GM12878 (cell line): ENCODE results near the gene BUD23. TPM values are rescaled to one million over a fixed set of nuclear protein-coding genes. Genes with fewer than 3 reads are reported as not detected.

Experiments used
- ATAC-seq: fragments of 200-7000 bp; cut with Tn5 transposase; 3 replicates; pipeline ENCODE4 v1.9.1; 2020; ENCODE audit warnings: mild to moderate bottlenecking, moderate library complexity
- BruUV-seq: library from RNA; stranded (reverse); fragments of 400-500 nt; replicated peaks from 2 replicates; lab custom pipeline; 2021; lab: Mats Ljungman, UMichigan
- CTCF ChIA-PET: fragments of 300-600 bp; sonication (Branson Sonifier 250); formaldehyde crosslinking; extraction: SDS; loops from one replicate; lab custom pipeline; 2021; ENCODE audit warnings: inconsistent platforms; lab: Yijun Ruan, JAX
- POLR2A ChIA-PET: fragments of 350-600 bp; formaldehyde crosslinking; extraction: SDS; loops from one replicate; lab custom pipeline; 2021; ENCODE audit warnings: inconsistent platforms; lab: Charles Lee
- RAD21 ChIA-PET: fragments of 300-600 bp; sonication (Branson Sonifier 250); formaldehyde crosslinking; loops from one replicate; lab custom pipeline; 2023; ENCODE audit warnings: antibody characterized with exemption; ENCODE audit not compliant: unreplicated experiment; lab: Charles Lee
- SMC1A ChIA-PET: fragments of 300-600 bp; sonication (Branson Sonifier 250); formaldehyde crosslinking; loops from one replicate; lab custom pipeline; 2023; ENCODE audit not compliant: unreplicated experiment, uncharacterized antibody; lab: Charles Lee
- DNase-seq: peaks from one replicate; pipeline ENCODE4 v3.0.0-alpha.2; 2011; ENCODE audit warnings: low read depth, low spot score
- FAIRE-seq: peaks from 3 replicates; lab custom pipeline; 2011; peaks lifted over from hg19 to GRCh38; lab: Jason Lieb, UNC
- H2AFZ ChIP-seq: 2 replicates; pipeline ENCODE4 v1.6.0; 2011; ENCODE audit warnings: low read depth, low read length, control low read depth; ENCODE audit not compliant: control insufficient read depth
- H3K27ac ChIP-seq: 2 replicates; pipeline ENCODE4 v1.5.1; 2011; ENCODE audit warnings: control low read depth; ENCODE audit not compliant: control insufficient read depth, insufficient read depth
- H3K27me3 ChIP-seq, 2 experiments: replicated peaks in 1 of 2; 2 replicates each; pipeline versions ENCODE4 v1.6.0 to v1.6.1; 2011; ENCODE audit warnings: low read length in 1 of 2; ENCODE audit not compliant: control insufficient read depth in 2 of 2, insufficient read depth in 2 of 2
- H3K36me3 ChIP-seq, 2 experiments: 2 replicates each; pipeline ENCODE4 v1.5.1; 2011; ENCODE audit warnings: low read length in 1 of 2; ENCODE audit not compliant: control insufficient read depth in 2 of 2, insufficient read depth in 2 of 2
- H3K4me1 ChIP-seq: 2 replicates; pipeline ENCODE4 v1.6.1; 2011; ENCODE audit warnings: mild to moderate bottlenecking, low read length, moderate library complexity, mixed read lengths; ENCODE audit not compliant: control insufficient read depth, insufficient read depth
- H3K4me2 ChIP-seq: 2 replicates; pipeline ENCODE4 v1.6.0; 2011; ENCODE audit warnings: control low read depth; ENCODE audit not compliant: control insufficient read depth, insufficient read depth
- H3K4me3 ChIP-seq: fragments of 200-600 bp; sonication (generic); 2 replicates; pipeline ENCODE4 v1.5.1; 2016
- H3K79me2 ChIP-seq: 2 replicates; pipeline ENCODE4 v1.6.0; 2011; ENCODE audit warnings: low read length; ENCODE audit not compliant: control insufficient read depth, insufficient read depth
- H3K9ac ChIP-seq: 2 replicates; pipeline ENCODE4 v1.8.0; 2011; ENCODE audit warnings: low read length, control low read depth, mixed read lengths; ENCODE audit not compliant: control insufficient read depth, insufficient read depth
- H3K9me3 ChIP-seq: replicated peaks from 3 replicates; pipeline ENCODE4 v1.5.1; 2011; ENCODE audit warnings: mild to moderate bottlenecking, low read length; ENCODE audit not compliant: control insufficient read depth, insufficient read depth
- H4K20me1 ChIP-seq: 2 replicates; pipeline ENCODE4 v1.6.0; 2011; ENCODE audit not compliant: control insufficient read depth, insufficient read depth
- BRCA1 ChIP-seq: IDR thresholded peaks from 2 replicates; pipeline ENCODE4 v1.6.1; 2011; ENCODE audit warnings: low read depth, low read length, improper control_type of control experiment
- E2F4 ChIP-seq: IDR thresholded peaks from 2 replicates; pipeline ENCODE4 v1.6.1; 2012; ENCODE audit warnings: low read depth, low read length, improper control_type of control experiment
- HDGF ChIP-seq: fragments of 450-650 bp; IDR thresholded peaks from 2 replicates; pipeline ENCODE4 v1.6.1; 2016; ENCODE audit warnings: antibody characterized with exemption
- IRF4 ChIP-seq: IDR thresholded peaks from 2 replicates; pipeline ENCODE4 v1.6.1; 2011; ENCODE audit warnings: low read depth, low read length
- NBN ChIP-seq: fragments of 450-650 bp; IDR thresholded peaks from 2 replicates; pipeline ENCODE4 v1.6.1; 2016
- RELA ChIP-seq: fragments of 450-650 bp; IDR thresholded peaks from 2 replicates; pipeline ENCODE4 v1.8.0; 2014; ENCODE audit warnings: borderline replicate concordance; ENCODE audit not compliant: partially characterized antibody
- SMC3 ChIP-seq: IDR thresholded peaks from 2 replicates; pipeline ENCODE4 v1.6.1; 2011; ENCODE audit warnings: low read length, improper control_type of control experiment, borderline replicate concordance
- SPI1 ChIP-seq: IDR thresholded peaks from 2 replicates; pipeline ENCODE4 v1.6.1; 2011; ENCODE audit warnings: low read depth, mild to moderate bottlenecking, low read length, moderate library complexity, borderline replicate concordance; ENCODE audit not compliant: insufficient read depth
- ZBTB11 ChIP-seq: fragments of 450-650 bp; formaldehyde crosslinking; IDR thresholded peaks from 2 replicates; pipeline ENCODE4 v1.5.0; 2022; ENCODE audit warnings: mild to moderate bottlenecking, missing genetic modification characterization
- WGBS: methylation state at CpG from one replicate; pipeline ENCODE4 v1.1.6; 2016; ENCODE audit warnings: low lambda C conversion rate; ENCODE audit not compliant: insufficient replicate concordance, insufficient coverage; ENCODE audit errors: missing lambda C conversion rate; 5-methylcytosine and 5-hydroxymethylcytosine counted together
- in situ Hi-C: fragments of 300-500 bp; cut with MboI; formaldehyde crosslinking; loops from 9 replicates; pipeline ENCODE4 v1.14.3; 2018; ENCODE audit warnings: mixed read lengths
- intact Hi-C: fragments of 100-400 bp; cut with micrococcal nuclease; formaldehyde crosslinking; loops from one replicate; pipeline ENCODE4 v1.14.2; 2022; ENCODE audit not compliant: unreplicated experiment
- polyA plus RNA-seq, 11 experiments: library from polyadenylated mRNA; depleted of rRNA in 4 of 11; unstranded in 6 of 11; stranded (reverse) in 5 of 11; fragments of >200 nt; fragmentation: Nextera tagmentation in 4 of 11; fragmentation: Illumina TruSeq in 1 of 11; extraction: Ambion mirVana in 4 of 11; extraction: Trizol in 1 of 11; gene quantifications; 1 replicate in 1 of 11; 2 replicates in 10 of 11; pipeline versions ENCODE4 v1.2.1 to v1.2.3, GENCODE V29; 2011 to 2016; ENCODE audit warnings: inconsistent platforms in 2 of 11, missing spikeins in 2 of 11, low read depth in 1 of 11
- total RNA-seq, 4 experiments: library from RNA; depleted of rRNA in 3 of 4; stranded (reverse); fragments of >200 nt in 3 of 4; fragmentation: Illumina TruSeq in 1 of 4; extraction: Trizol in 1 of 4; gene quantifications; 2 replicates each; pipeline versions ENCODE4 v1.2.1 to v1.2.3, GENCODE V29; 2013 to 2021

Gene BUD23
- total and polyA plus RNA-seq, 10 of the 15 experiments (the other 5 are each of a cell fraction or from before 2014, with no cell fraction given), result 36.4 to 138 (median 99.5) TPM

GRCh38 chr7:73700069-73700423, 16.6 kb downstream of the BUD23 start:
- no peak overlapping the region for H2AFZ ChIP-seq
- no peaks in the 10 kb centered on the region for H3K4me1 ChIP-seq
- no peaks in the 10 kb centered on the region for H3K27me3 ChIP-seq
- 61% methylated on average over 7 of the region's 14 CpGs for WGBS
- H3K9me3 ChIP-seq, result no peaks in the 10 kb centered on the region
- SMC1A ChIA-PET, result no interaction called here
- H3K79me2 ChIP-seq, result no peaks in the 10 kb centered on the region
- in situ Hi-C loops, result no loop called here
- no peak for FAIRE-seq
- no TSS peak for BruUV-seq
- H4K20me1 ChIP-seq, result no peaks in the 10 kb centered on the region
- H3K4me3 ChIP-seq, result no peak overlapping the region
- no peak for TF ChIP-seq E2F4
- TF ChIP-seq BRCA1, result no peak
- TF ChIP-seq HDGF, result no peak
- TF ChIP-seq NBN, result no peak
- no peak for TF ChIP-seq RELA
- no peak for TF ChIP-seq IRF4
- TF ChIP-seq SPI1, result no peak
- no peak for TF ChIP-seq SMC3
- no peak for TF ChIP-seq ZBTB11 (CRISPR knock-in tag)
- TF ChIP-seq, all 136 proteins: peak for 0
- DNase-seq (no peak), ATAC-seq (no peak)
- Histone ChIP-seq H3K9ac (no peak overlapping the region), H3K4me2 (no peak overlapping the region), H3K36me3 (peaks cover 8 to 23% of the 10 kb centered on the region in 2 experiments), H3K27ac (no peak overlapping the region)
- POLR2A ChIA-PET, result no interaction called here
- CTCF ChIA-PET, result interaction anchor here (0.9 to 2.0 kb wide), 2 partner anchors 17 to 35 kb away, joined by 3 to 7 read pairs; no protein-coding TSS in a partner anchor
- RAD21 ChIA-PET, result no interaction called here
- intact Hi-C loops, result no loop called here
